Right lobe of liver (tissue), 6 donors: ENCODE measurements around the gene SOST. TPM values are rescaled to one million over a fixed set of nuclear protein-coding genes. Genes with fewer than 3 reads are reported as not detected.

Experiments
- ATAC-seq, 4 donors: fragments of 200-7000 bp; cut with Tn5 transposase; one replicate each; pipeline ENCODE4 v1.9.1; 2020; ENCODE audit warnings: mild to moderate bottlenecking in 4 of 4, moderate library complexity in 4 of 4
- DNase-seq, 3 donors: peaks; one replicate each; pipeline ENCODE4 v3.0.0-alpha.2; 2020
- H3K27ac ChIP-seq, 3 donors: fragments of 200-600 bp; one replicate each; pipeline ENCODE4 v1.8.0; 2022
- H3K27me3 ChIP-seq, 2 donors: fragments of 200-600 bp; one replicate each; pipeline ENCODE4 v1.8.0; 2022
- H3K36me3 ChIP-seq, 4 donors: fragments of 200-600 bp; sonication (generic) in 1 of 4; one replicate each; pipeline versions ENCODE4 v1.5.1 to v1.8.0; 2017 to 2022; ENCODE audit warnings: control low read depth in 1 of 4
- H3K4me1 ChIP-seq, 4 donors: fragments of 200-600 bp; sonication (generic) in 1 of 4; one replicate each; pipeline versions ENCODE4 v1.5.1 to v1.8.0; 2017 to 2022; ENCODE audit warnings: control low read depth in 1 of 4
- H3K4me3 ChIP-seq, 3 donors: fragments of 200-600 bp; one replicate each; pipeline ENCODE4 v1.8.0; 2022
- H3K9me3 ChIP-seq, 4 donors: fragments of 200-600 bp; sonication (generic) in 1 of 4; one replicate each; pipeline versions ENCODE4 v1.5.1 to v1.8.0; 2017 to 2022; ENCODE audit warnings: control low read depth in 1 of 4
- POLR2A ChIP-seq: fragments of 450-650 bp; IDR thresholded peaks from one replicate; pipeline ENCODE4 v1.6.1; 2017; ENCODE audit warnings: antibody characterized with exemption, mild to moderate bottlenecking
- WGBS: methylation state at CpG from one replicate; pipeline ENCODE4 v1.1.6; 2018; ENCODE audit warnings: low coverage, low lambda C conversion rate; ENCODE audit not compliant: insufficient coverage; ENCODE audit errors: missing lambda C conversion rate; 5-methylcytosine and 5-hydroxymethylcytosine counted together
- intact Hi-C, 2 donors: fragments of 100-400 bp; cut with DNase I; formaldehyde crosslinking; loops; one replicate each; pipeline versions ENCODE4 v1.11.2 to v1.14.1; 2022
- total RNA-seq, 6 experiments: library from RNA; depleted of rRNA in 2 of 6; stranded (reverse); fragments of >200 nt in 2 of 6; fragmentation: NEBNext Ultra II Directional in 3 of 6; extraction: Animal tissue kit (Norgen Biotek cat#: 25700) in 3 of 6; gene quantifications; one replicate each; pipeline versions ENCODE4 v1.1.0 to v1.2.4, GENCODE V29; 2016 to 2023
- TF ChIP-seq, protein P1 (sequence below), 4 donors: fragments of 200-600 bp in 3 of 4; fragments of 450-650 bp in 1 of 4; IDR thresholded peaks; one replicate each; pipeline versions ENCODE4 v1.5.1 to v1.8.0; 2016 to 2022; ENCODE audit warnings: antibody characterized with exemption in 4 of 4, mild to moderate bottlenecking in 2 of 4
- donor health status: DM: no; HTN: yes; CAD: no.
- donor health status: DM: no; HTN: no; CAD: no.
- donor health status: DM: no; HTN: no; CAD: no.
- donor health status: DM: no; HTN: yes; CAD: no.
- donor health status: DM: no; HTN: yes; CAD: no.

The SOST gene
- total RNA-seq, 6 experiments from 2014 or later: not detected

DNA sequence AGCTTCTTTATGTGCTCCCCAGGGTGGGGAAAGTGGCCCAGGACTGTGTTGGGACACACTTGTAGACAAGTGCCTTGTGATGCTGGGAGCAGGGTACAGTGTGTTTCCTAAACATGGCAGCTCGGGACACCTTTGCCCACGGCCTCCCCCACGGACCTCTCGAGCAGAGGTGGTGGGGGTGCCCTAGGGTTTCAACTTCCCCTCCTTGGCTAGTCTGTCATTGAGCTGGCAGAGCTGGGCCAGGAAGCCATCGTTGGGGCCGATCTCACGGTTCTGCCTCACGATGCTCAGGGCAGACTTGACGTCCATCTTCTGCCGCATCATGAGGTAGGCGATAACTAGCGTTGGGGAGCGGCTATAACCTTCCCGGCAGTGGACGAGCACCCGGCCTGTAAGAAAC is 10.8 kb upstream of the SOST start:
- intact Hi-C loops: loop anchor here in 1 of 2 donors (10.0 kb wide), 1 partner anchor 75 kb away; the partner anchor contains the start of gene CD300LG
- Histone ChIP-seq H3K27me3 (no peaks in the 10 kb centered on the region), H3K4me3 (no peak overlapping the region), H3K4me1 (peaks cover 0 to 43% (median 14%) of the 10 kb centered on the region in 4 donors), H3K36me3 (peaks cover 3 to 46% (median 23%) of the 10 kb centered on the region in 4 donors), H3K9me3 (no peaks in the 10 kb centered on the region), H3K27ac (no peak overlapping the region)
- DNase-seq (peak in 1 of 3 donors; percentile 54), ATAC-seq (no peak)
- 83% methylated on average over 12 of the region's 16 CpGs for WGBS
- no peak for TF ChIP-seq POLR2A
- TF ChIP-seq, protein P1, sequence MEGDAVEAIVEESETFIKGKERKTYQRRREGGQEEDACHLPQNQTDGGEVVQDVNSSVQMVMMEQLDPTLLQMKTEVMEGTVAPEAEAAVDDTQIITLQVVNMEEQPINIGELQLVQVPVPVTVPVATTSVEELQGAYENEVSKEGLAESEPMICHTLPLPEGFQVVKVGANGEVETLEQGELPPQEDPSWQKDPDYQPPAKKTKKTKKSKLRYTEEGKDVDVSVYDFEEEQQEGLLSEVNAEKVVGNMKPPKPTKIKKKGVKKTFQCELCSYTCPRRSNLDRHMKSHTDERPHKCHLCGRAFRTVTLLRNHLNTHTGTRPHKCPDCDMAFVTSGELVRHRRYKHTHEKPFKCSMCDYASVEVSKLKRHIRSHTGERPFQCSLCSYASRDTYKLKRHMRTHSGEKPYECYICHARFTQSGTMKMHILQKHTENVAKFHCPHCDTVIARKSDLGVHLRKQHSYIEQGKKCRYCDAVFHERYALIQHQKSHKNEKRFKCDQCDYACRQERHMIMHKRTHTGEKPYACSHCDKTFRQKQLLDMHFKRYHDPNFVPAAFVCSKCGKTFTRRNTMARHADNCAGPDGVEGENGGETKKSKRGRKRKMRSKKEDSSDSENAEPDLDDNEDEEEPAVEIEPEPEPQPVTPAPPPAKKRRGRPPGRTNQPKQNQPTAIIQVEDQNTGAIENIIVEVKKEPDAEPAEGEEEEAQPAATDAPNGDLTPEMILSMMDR (IDR thresholded peaks at IDR 0.05): no peak

DNA sequence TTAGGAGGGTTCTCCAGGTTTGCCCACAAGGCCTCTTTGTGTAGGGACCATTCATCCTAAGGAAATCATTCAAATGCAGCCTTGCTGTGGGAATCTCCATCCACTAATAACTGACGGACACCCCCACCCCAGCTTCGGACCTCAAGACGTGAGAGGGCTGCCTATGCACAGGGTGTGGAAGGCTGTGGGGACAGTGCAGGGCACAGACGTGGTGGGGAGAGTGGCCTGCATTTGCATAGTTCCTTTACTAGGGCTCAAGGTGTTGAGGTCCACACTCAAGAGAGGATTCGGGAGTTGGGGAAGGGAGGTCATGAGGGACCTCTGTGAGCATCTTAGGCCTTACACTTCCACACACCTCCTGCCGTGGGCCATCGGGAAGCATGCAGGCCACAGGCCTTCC is 10.4 kb upstream of the SOST start:
- ATAC-seq: no peak
- no peak for TF ChIP-seq POLR2A
- TF ChIP-seq, protein P1 (IDR thresholded peaks at IDR 0.05): no peak
- Histone ChIP-seq H3K27ac (no peak overlapping the region), H3K27me3 (no peaks in the 10 kb centered on the region), H3K36me3 (peaks cover 3 to 41% (median 20%) of the 10 kb centered on the region in 4 donors), H3K9me3 (no peaks in the 10 kb centered on the region), H3K4me3 (no peak overlapping the region), H3K4me1 (peaks cover 0 to 38% (median 12%) of the 10 kb centered on the region in 4 donors)
- 92% methylated on average over 2 of the region's 7 CpGs for WGBS
- peak in 1 of 3 donors; percentile 36 for DNase-seq
- intact Hi-C loops: loop anchor here in 1 of 2 donors (10.0 kb wide), 1 partner anchor 76 kb away; the partner anchor contains the start of gene CD300LG

DNA sequence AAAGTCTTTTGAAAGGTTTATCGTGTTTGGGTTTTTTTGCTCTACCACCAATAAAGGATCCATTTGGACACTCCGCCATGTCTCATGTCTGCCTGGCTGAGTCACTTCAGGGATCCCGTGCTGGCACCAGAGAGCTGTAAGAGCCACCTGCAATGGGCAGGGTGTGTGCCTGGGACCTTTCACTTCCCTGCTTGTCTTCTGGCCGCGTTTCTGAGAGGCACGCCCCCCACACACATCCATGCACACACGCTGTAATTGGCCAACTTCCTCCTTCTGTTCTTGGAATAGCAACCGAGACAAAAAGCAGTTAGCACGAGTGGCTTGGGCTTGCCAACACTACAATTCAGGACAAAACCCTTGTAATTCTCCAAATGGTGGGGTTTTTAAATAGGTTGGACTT is 9.8 kb upstream of the SOST start:
- H3K27ac ChIP-seq: no peak overlapping the region

DNA sequence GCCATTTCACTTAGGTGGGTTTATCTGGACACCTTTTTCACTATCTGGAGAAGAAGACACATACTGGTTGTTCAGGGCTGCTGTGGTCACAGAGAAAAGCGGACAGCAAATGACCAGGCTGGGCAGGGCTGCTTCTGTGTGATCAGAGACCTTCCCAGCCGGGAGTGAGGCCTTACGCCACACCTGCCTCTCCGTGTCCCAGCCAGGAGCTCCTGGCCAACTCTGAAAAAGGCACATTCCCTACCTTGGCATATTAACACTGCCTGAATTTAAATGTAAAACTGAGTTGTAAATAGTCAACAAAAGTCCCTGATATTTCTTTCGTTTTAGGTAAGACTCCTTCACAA is 9.1 kb upstream of the SOST start:
- TF ChIP-seq, protein P1 (IDR thresholded peaks at IDR 0.05): no peak
- no peak for TF ChIP-seq POLR2A
- Histone ChIP-seq H3K4me3 (no peak overlapping the region), H3K27ac (no peak overlapping the region), H3K9me3 (no peaks in the 10 kb centered on the region), H3K27me3 (no peaks in the 10 kb centered on the region), H3K4me1 (peaks cover 0 to 25% (median 6%) of the 10 kb centered on the region in 4 donors), H3K36me3 (peaks cover 2 to 29% (median 14%) of the 10 kb centered on the region in 4 donors)
- WGBS: 10% methylated on average over 2 of the region's 5 CpGs
- peak in 2 of 3 donors; percentile 57 to 75 for DNase-seq
- intact Hi-C loops: loop anchor here in 1 of 2 donors (10.0 kb wide), 1 partner anchor 77 kb away; the partner anchor contains the start of gene CD300LG
- peak in 1 of 4 donors; percentile 20 for ATAC-seq

More for the DNA sequence above, 9.8 kb upstream of the SOST start:
- peaks cover 0 to 32% (median 9%) of the 10 kb centered on the region in 4 donors for H3K4me1 ChIP-seq
- peaks cover 3 to 36% (median 17%) of the 10 kb centered on the region in 4 donors for H3K36me3 ChIP-seq
- TF ChIP-seq POLR2A: no peak
- TF ChIP-seq, protein P1 (IDR thresholded peaks at IDR 0.05): no peak
- intact Hi-C loops: loop anchor here in 1 of 2 donors (10.0 kb wide), 1 partner anchor 76 kb away; the partner anchor contains the start of gene CD300LG
- DNase-seq: peak in 1 of 3 donors; percentile 58
- H3K27me3 ChIP-seq: no peaks in the 10 kb centered on the region
- no peak overlapping the region for H3K4me3 ChIP-seq
- ATAC-seq: peak in 1 of 4 donors; percentile 7
- 51% methylated on average over 9 of the region's 9 CpGs for WGBS
- no peaks in the 10 kb centered on the region for H3K9me3 ChIP-seq
